RKO (cell line): ENCODE measurements around the gene SLC44A2.
"Not testable (repeated sequence)": the region's sequence is repeated elsewhere in the genome, so short reads cannot be mapped to it uniquely, and the experiment has no call there.

Source experiments
- DNase-seq: peaks from one replicate; pipeline ENCODE4 v3.0.0-alpha.2; 2016; ENCODE audit warnings: low spot score

Gene SLC44A2

DNA sequence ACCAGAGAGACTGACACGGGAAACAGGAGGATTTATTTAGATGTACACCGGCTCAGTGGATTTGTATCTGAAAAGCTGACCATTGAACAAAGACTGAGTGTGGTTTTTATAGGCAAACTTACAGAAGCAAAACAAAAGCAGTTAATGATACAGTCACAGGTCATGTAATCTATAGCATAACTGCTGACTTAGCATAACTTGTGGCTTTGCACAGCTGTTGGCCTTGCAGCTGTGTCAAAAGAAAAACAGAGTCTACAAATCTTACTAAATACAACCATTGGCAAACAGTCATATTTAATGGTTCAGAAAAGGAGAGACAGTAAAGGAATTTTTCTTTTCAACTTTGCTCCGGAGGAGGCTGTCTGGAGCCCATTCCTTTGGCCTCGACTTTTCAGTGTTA is 26.5 kb downstream of the SLC44A2 start:
- DNase-seq = no peak

DNA sequence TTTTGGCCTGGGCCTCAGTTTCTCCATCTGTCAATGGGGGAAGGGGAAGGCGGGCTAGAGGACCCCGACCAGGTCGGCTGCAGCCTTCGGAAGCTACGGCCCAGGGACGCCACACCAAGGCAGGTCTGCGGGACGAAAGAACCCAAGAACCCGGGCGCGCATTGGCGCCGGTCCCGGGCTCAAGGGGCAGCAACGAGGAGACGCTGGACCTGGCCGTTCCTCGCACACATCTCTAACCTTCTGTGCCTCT is 28.1 kb downstream of the SLC44A2 start:
- no peak for DNase-seq

DNA sequence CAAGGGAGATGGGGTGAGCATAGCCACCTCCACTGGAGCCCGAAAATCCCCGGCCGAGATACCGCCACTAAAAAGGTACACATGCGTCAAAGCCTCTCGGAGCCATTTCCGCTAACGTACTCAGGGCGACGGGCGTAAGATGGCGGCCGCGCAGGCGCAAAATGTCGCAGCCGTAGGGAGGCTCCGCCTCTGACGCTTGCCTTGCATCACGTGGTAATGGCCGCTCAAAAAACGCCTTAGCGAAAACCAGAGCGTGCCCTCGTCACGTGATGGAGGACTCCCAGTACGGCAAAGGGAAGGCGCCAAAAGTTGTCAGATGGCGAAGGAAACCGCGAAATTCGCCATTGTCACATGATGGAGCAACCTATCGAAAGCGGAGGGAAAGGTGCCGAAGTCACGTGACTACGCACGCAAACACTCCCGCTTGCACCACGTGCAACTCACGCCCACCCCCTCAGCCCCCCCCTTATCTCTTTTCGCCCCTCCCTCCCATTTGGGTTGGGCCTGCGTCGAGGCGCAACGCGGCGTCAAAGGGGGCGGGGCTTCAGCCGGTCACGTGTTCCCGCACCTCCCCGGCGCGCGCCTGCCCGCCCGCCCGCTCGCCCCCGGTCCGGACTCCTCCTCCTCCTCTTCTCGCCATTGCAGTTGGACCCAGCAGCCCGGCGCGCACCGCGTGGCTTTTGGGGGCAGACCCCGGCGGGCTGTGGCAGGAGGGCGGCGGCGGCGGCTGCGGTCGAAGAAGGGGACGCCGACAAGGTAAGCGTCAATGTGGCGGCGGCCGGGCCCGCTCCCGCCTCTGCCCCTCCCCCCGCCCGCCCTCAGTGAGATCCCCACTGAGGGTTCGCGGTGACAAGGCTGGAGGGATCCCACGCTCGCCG is 28.6 kb downstream of the SLC44A2 start, which contains the start of gene ILF3:
Gene ILF3, plus strand, starts transcription at position 615 of the 878 bp plus-strand sequence. CDS start 16,260 bp downstream, outside the sequence.
- peak; percentile 99 for DNase-seq

DNA sequence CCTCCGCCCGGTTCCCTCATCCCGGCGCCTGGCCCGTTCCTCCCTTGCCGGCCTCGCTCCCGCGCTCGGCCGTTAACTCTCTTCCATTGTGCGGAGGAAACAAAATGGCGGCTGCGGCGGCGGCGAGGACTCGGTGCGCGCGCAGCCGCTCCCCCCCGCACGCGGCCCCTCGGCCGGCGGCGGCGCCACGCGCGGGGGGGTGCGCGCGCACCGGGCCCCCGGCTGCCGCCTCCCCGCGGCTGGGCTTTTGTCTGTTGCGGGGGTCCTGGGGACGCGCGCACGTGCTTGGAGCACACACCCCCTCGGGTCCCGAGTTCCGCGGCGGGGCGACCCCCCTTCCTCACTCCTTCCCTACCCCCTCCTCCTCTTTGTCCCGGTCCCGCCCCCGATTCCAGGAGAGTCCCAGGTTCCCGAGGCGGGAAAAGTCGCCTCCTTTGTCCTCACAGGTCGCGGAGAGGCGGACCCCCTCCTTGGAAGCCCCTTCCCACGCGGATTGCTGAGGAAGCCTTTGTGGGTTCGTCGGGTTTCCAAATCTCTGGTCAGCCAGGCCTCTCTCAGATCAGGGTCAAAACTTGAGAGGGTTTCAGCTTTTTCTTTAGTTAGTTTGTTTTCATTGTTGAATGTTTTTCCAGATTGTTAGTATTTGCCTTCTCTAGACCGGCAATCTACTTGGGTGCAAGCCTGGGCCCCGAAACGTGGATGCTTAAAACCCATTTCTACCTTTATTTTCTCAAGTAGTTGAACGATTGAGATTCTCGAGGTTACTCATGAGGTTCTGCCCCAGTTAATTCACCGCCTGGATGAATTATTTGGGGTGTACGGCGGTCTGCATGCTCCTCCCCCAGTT is 29.5 kb downstream of the SLC44A2 start:
- peak; percentile 53 for DNase-seq

DNA sequence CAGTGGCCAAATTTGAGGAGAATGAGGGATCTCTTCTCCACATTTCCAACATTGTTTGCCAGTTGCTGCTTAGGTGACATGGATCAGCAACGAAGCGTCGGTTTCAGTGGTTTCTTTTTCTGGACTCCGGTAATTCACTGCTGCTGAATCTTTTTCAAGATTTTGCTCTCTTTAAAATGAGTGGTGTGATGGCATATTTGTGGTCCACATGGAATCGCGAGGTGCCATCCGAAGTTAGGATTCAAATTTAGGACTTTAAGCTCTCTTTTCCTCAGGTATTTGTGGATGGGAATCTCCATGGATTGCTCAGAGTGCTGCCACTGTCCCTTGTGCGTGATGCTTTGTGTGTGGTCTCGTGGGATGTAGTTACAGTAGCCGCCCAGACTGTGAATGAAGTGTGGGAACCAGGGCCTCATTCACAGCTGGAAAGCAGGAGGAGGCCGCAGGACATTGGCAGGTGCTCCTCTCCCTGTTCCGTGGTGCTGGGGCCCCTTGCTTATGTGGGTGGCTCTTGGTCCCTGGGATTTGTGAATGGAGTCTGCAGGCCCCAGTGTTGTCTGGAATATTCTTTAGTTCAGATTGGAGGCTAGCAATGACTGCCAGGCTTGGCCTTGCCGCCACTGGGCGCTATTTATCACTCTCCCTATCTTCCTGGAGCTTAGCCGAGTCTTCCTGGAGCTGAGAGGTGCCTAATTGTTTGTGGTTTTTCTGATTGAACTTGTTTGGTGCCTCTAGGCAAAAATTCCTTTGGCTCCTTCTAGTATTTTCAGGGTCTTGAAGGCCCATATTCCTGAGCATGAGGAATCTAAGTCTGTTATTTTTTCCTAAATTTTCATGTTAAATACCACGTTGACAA is 30.3 kb downstream of the SLC44A2 start:
- peak; percentile 55 for DNase-seq

DNA sequence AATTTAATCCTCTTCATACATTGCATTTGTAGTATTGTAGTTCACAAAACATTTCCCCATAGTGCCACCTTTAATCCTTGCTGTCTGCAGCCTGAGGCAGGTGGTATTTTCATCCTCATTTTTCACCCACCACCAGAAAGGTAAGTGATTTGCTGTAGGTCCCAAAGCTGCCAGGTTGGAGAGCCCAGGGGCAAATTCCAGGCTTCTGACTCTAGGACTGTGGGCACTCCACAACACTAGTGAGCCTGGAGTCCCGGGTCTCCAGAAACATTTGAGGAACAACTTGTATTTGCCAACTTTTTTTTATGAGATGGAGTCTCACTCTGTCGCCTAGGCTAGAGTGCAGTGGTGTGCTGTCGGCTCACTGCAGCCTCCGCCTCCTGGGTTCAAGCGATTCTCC is 35.0 kb downstream of the SLC44A2 start:
- DNase-seq = no peak

DNA sequence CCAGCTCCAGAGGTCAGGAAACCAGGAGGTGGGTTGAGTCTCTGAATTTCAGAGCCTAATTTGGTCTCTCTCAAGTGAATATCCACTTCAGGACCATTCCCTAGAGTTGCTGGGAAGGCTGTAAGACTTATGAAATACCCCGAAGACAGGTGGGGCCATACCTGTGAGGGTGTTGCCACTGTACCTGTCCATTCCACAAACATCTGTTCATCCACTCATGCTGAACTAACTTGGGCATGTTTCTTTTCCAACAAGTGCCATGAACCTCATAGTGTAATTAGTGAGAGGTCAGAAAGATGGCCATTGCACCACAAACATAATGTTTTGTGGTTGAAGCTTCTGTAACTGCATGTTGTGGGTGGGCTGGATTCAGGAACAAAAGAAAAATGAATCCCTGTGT is 36.6 kb downstream of the SLC44A2 start:
- no peak for DNase-seq

DNA sequence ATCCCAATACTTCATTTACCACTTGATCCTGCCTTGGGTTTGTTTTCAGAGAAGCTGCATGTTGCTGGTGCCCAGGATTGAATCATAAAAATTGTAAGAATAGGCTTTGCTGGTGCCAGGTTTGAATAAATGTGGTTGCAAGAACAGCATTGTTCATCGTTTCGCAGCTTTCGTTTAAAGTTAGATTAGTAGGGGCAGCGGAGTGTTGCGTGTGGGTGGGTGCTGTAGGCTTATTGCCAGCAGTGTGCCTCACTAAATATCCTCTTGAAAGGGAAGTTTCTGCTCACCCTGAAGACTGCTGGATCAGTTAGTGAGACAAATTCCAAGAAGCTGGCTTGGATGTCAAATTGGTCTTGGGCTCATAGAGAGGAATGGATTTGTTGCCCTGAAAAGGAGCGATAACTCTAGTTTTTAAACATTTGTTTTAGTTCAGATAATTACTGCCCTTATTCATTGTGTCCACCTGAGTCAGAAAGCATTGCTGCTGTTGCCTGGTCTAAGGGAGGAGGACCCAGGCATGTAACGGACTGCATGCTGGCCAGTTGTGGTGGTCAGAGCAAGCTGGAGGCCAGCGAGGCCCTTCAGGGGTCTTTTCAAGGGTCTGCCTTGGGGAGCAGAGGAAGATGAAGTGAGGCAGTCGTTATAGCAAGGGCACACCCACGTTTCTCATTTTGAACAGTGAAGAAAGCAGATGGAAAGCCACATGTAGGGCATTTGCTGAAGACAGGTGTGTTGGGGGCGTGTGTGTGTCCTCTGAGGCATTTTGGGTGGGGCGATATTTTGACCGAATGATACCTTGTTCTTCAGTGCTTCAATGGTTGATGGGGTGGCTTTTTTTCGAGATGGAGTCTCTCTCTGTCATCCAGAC is 37.3 kb downstream of the SLC44A2 start:
- no peak for DNase-seq

DNA sequence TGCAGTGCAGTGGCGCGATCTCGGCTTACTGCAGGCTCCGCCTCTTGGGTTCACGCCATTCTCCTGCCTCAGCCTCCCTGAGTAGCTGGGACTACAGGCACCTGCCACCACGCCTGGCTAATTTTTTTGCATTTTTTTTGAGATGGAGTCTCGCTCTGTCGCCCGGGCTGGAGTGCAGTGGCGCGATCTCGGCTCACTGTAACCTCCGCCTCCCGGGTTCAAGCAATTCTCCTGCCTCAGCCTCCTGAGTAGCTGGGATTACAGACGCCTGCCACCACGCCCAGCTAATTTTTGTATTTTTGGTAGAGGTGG is 37.9 kb downstream of the SLC44A2 start:
- DNase-seq = not testable (repeated sequence)

DNA sequence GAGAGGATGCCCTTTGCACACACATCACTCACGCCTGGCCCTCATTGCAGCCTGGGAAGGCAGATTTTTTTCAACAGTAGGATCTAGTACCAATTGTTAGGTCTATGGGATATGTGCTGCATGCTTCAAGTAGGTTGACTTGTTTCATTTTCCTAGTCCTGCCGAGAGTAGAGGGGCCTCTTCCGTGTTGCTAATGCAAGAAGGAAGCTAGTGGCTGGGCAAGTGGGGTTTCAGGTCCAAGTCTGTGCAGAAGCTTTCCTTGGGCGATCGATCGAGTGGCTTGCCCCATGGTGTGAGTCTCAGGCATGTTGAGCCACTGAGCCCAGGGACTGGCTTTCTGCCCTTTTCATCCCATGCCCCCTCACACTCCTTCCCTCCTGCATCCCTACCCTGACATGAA is 42.5 kb downstream of the SLC44A2 start:
- DNase-seq = no peak

DNA sequence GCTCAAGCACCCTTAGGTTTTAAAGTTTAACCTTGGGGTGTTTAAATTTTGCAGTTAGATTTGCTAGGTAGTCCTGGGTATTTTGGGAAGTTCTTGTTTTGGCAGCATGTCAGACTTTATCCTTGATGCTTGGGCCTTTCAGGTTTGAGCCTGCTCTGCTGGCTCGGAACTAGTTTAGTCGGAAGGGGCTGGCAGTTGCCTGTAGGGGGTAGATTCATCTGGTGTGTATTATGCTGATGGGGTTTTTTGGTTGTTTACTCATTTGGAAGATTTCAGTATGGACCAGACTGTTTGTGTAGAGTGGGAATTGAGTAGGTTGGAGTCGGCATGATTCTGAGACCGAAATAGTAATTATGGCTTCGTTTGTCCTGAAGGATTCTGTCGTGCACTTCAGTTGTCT is 43.9 kb downstream of the SLC44A2 start:
- no peak for DNase-seq

DNA sequence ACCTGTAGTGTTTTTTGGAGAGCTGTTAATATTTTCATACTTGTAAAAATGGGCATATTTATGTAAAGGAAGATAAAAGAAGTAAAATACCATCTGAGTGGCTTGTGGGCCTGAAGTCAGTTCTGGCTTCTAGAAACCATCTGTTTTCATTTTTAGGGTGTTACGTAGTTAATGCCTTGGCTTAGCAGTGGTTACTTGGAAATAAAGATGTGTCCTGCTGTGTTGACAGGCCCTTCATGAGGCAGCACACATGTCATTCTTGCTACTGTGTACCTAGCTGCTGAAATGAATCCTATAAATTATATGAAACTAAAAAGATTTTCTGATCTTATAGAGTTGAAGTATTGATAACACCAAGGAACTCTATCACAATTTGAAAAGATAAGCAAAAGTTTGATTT is 44.8 kb downstream of the SLC44A2 start:
- no peak for DNase-seq

DNA sequence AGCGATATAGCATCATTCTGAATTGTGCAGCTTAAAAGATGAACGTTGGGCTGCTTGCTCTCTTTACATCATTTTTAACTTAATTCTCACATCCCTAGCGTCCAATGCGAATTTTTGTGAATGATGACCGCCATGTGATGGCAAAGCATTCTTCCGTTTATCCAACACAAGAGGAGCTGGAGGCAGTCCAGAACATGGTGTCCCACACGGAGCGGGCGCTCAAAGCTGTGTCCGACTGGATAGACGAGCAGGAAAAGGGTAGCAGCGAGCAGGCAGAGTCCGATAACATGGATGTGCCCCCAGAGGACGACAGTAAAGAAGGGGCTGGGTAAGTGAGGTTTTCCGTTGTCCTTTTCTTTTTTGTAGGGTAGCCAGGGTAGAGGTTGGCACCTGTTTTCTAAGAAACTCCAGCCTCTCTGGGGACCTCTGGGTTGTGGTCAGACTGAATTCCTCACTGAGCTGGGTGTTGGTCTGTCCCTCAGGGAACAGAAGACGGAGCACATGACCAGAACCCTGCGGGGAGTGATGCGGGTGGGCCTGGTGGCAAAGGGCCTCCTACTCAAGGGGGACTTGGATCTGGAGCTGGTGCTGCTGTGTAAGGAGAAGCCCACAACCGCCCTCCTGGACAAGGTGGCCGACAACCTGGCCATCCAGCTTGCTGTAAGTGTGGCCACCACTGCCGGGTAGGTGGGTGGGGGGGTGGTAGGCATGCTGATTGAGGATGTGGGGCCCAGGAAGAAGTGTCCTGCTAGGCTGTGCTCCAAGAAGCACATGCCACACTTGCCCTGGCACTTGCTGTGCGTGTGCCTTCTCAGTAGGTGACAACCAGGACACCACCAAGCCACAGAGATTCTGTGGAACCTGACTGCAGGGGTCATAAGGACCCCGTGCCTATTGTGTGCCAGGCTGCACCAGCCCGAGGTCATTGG is 45.8 kb downstream of the SLC44A2 start:
- DNase-seq = no peak

DNA sequence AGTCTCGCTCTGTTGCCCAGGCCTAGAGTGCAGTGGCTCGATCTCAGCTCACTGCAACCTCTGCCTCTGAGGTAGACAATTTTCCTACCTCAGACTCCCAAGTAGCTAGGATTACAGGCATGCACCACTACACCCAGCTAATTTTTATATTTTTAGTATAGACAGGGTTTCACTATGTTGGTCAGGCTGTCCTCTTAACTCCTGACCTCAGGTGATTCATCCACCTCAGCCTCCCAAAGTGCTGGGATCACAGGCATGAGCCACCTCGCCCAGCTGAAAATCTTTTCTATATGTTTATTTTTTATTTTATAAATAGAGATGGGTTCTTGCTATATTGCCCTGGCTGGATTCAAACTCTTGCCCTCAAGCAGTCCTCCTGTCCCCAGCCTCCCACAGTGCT is 46.6 kb downstream of the SLC44A2 start:
- DNase-seq = not testable (repeated sequence)

DNA sequence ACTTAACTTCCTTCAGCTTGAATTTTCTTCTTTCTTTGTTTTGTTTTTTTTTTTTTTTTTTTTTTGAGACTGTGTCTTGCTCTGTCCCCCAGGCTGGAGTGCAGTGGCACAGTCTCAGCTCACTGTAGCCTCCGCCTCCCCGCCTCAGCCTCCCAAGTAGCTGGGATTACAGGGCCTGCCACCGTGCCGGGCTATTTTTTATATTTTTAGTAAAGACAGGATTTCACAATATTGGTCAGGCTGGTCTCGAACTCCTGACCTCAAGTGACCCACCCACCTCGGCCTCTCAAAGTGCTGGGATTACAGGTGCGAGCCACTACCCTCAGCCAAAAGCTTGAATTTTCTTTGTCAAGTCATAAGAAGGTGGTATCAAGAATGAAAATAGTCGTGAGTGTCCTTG is 49.9 kb downstream of the SLC44A2 start:
- not testable (repeated sequence) for DNase-seq

DNA sequence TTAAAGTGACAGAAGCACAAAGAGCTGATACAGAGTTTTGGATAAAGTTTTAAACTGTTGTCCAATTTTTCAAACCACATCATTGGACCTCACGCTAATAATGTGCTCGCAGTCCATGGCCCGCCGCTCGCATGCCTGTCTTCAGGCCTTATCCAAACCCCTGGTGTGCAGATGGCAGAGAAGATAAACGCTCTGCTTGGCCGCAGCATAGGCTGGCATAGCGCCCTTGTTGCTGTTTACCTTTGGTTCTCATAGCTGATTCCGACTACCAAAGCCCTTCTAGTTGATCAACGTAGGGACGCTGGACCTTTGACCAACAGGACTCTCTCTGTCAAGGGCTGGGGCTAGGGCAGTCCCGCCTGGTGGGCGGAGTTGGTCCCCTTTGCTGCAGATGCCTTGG is 52.4 kb downstream of the SLC44A2 start:
- no peak for DNase-seq

DNA sequence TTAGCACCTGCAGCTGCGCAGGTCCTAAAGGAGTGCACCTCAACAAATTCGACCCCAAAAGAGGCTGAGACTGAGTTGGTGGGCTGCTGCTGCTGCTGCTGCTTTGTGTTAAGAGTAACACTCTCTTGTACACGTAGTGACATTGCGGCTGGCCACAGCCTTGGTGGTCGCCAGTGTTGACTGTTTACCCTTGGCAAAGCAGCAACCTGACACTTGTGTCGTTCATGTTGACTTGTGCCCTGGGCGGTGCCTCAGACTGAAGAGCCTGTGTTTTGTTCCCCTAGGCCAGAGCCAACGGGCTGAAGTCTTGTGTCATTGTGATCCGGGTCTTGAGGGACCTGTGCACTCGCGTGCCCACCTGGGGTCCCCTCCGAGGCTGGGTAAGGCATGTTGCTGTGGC is 53.5 kb downstream of the SLC44A2 start:
- DNase-seq = no peak

DNA sequence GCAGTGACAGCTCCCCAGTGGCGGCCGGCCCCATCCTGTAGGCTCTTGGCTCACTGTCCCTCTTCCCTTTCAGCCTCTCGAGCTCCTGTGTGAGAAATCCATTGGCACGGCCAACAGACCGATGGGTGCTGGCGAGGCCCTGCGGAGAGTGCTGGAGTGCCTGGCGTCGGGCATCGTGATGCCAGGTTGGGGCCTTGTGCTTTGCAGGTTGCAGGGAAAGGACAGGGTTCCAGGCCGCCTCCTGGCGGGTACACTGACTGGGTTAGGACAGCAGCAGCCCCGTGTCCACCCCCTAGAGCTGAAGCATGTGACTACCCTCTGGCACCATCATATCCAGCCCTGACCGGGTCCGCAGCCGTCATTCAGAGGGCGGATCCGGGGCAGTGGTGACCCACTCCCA is 54.4 kb downstream of the SLC44A2 start:
- no peak for DNase-seq

DNA sequence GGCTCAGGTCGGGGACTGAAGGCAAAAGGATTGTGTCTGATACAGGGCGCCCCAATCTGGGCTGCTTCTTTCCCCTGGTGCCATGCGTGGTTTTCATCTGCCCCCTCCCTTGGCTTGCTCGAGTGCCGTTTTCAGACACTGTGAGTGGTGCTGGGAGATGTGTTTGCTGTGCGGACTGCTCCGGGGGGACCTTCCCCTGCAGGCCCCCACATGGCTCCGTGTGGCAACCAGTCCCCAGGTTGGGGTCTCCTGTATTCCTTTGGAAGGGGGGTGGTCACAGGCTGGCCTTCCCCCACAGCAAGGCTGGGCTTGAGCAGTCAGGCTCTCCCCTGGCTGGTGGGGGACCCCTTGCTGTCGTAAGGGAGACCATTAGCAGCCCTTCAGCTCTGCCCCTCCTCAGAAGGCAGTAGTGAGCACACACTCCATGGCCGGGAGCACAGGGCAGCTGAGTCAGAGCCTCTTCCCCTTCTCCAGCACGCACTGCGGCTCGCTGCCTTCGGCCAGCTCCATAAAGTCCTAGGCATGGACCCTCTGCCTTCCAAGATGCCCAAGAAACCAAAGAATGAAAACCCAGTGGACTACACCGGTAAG is 55.3 kb downstream of the SLC44A2 start:
- DNase-seq = no peak

DNA sequence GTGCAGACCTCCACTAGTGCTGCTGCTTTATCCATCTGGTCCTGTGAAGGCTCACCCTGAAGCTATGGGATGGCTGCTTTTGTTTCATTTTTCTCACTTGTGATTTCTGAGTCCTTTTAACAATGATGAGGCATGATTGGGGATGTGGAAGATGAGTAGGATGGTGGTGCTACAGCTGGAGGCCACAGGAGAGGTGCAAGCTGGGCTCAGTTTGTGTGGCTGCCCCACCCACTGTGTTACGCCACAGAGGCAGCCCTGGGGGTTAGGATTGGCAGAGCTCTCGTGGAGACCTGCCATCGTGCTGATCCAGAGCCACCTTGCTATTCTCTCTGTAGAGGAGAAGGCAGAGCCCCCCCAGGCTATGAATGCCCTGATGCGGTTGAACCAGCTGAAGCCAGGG is 56.3 kb downstream of the SLC44A2 start:
- no peak for DNase-seq
